CD4-positive, alpha-beta memory T cell (primary cell): ENCODE measurements around the gene GTPBP3. TPM values are rescaled to one million over a fixed set of nuclear protein-coding genes. Genes with fewer than 3 reads are reported as not detected.
A peak's percentile ranks its signal among the peaks of the same experiment; 100 is the strongest.

Experiments used
- CTCF ChIA-PET: fragments of 350-600 bp; sonication (Branson Sonifier 250); formaldehyde crosslinking; loops from one replicate; lab custom pipeline; 2021; ENCODE audit warnings: inconsistent platforms; ENCODE audit not compliant: partially characterized antibody; lab: Charles Lee
- POLR2A ChIA-PET: fragments of 350-600 bp; sonication (Branson Sonifier 250); formaldehyde crosslinking; loops from one replicate; lab custom pipeline; 2021; ENCODE audit not compliant: partially characterized antibody; lab: Charles Lee
- DNase-seq, 5 donors: peaks; one replicate each; pipeline versions ENCODE4 v3.0.0 to v3.0.0-alpha.2; 2020 to 2022; ENCODE audit warnings: mixed read lengths in 1 of 5
- H3K27ac ChIP-seq: one replicate; pipeline ENCODE4 v1.7.0; 2013; ENCODE audit warnings: low read depth, low read length
- H3K27me3 ChIP-seq: 2 replicates; pipeline ENCODE4 v1.7.0; 2013; ENCODE audit warnings: mild to moderate bottlenecking, low read length, moderate library complexity; ENCODE audit not compliant: insufficient read depth
- H3K36me3 ChIP-seq: 2 replicates; pipeline ENCODE4 v1.7.0; 2013; ENCODE audit warnings: mild to moderate bottlenecking, low read length, moderate library complexity; ENCODE audit not compliant: insufficient read depth
- H3K4me1 ChIP-seq: 2 replicates; pipeline ENCODE4 v1.7.0; 2013; ENCODE audit warnings: mild to moderate bottlenecking, low read length, moderate library complexity; ENCODE audit not compliant: insufficient read depth
- H3K4me3 ChIP-seq, 2 donors: one replicate each; pipeline ENCODE4 v1.7.0; 2013; ENCODE audit warnings: low read length in 2 of 2, mild to moderate bottlenecking in 1 of 2
- H3K9me3 ChIP-seq, 2 donors: one replicate each; pipeline ENCODE4 v1.7.0; 2013; ENCODE audit warnings: low read length in 2 of 2, control low read depth in 1 of 2; ENCODE audit not compliant: control insufficient read depth in 1 of 2
- H3K27ac Mint-ChIP-seq, 7 donors: one replicate each; pipeline ENCODE4 v1.8.0; 2020 to 2021; ENCODE audit warnings: mixed read lengths in 7 of 7, mild to moderate bottlenecking in 6 of 7, inconsistent platforms in 3 of 7, moderate library complexity in 3 of 7
- H3K27me3 Mint-ChIP-seq, 2 donors: one replicate each; pipeline ENCODE4 v1.8.0; 2020 to 2021; ENCODE audit warnings: mixed read lengths in 2 of 2
- H3K36me3 Mint-ChIP-seq, 2 donors: one replicate each; pipeline ENCODE4 v1.8.0; 2020 to 2021; ENCODE audit warnings: mixed read lengths in 2 of 2, inconsistent platforms in 1 of 2, mild to moderate bottlenecking in 1 of 2
- H3K4me1 Mint-ChIP-seq, 4 donors: one replicate each; pipeline ENCODE4 v1.8.0; 2020 to 2021; ENCODE audit warnings: mixed read lengths in 4 of 4, mild to moderate bottlenecking in 1 of 4
- H3K4me3 Mint-ChIP-seq, 8 donors: one replicate each; pipeline ENCODE4 v1.8.0; 2020 to 2021; ENCODE audit warnings: mixed read lengths in 8 of 8, mild to moderate bottlenecking in 7 of 8, moderate library complexity in 6 of 8, inconsistent platforms in 3 of 8
- H3K9me3 Mint-ChIP-seq, 8 donors: one replicate each; pipeline ENCODE4 v1.8.0; 2020 to 2021; ENCODE audit warnings: mixed read lengths in 8 of 8, mild to moderate bottlenecking in 5 of 8, inconsistent platforms in 3 of 8, moderate library complexity in 1 of 8
- intact Hi-C: fragments of 100-400 bp; cut with micrococcal nuclease; formaldehyde crosslinking; loops from one replicate; pipeline ENCODE4 v1.15.1; 2023
- polyA plus RNA-seq, 2 donors: library from polyadenylated mRNA; unstranded; fragments of 300-500 nt; fragmentation: Illumina TruSeq; gene quantifications; one replicate each; pipeline ENCODE4 v1.2.3, GENCODE V29; 2021
- total RNA-seq, 2 experiments: library from RNA; stranded (reverse); gene quantifications; one replicate each; pipeline ENCODE4 v1.2.3, GENCODE V29; 2021

The GTPBP3 gene
- total and polyA plus RNA-seq, 4 experiments from 2014 or later = 6.4 to 58.4 (median 33.2) TPM

- ChIA-PET POLR2A (interaction anchor here (1.4 to 5.8 kb wide), 3 partner anchors 31 to 78 kb away, joined by 3 to 64 read pairs (median 5); partner anchors contain the start of genes ANO8, BABAM1, GTPBP3 and OCEL1), CTCF (interaction anchor here (1.1 to 2.8 kb wide), 5 partner anchors 11 to 82 kb away, joined by 3 to 33 read pairs (median 4); partner anchors contain the start of gene BABAM1)
- peak overlapping the region in 7 of 8 donors; percentile 67 to 91 (median 80) for H3K4me3 Mint-ChIP-seq
- H3K9me3 Mint-ChIP-seq = no peaks in the 10 kb centered on the region
- peaks cover 46% of the 10 kb centered on the region for H3K4me1 ChIP-seq
- H3K4me1 Mint-ChIP-seq = peaks cover 14 to 58% (median 35%) of the 10 kb centered on the region in 4 donors
- H3K4me3 ChIP-seq = no peak overlapping the region
- DNase-seq = no peak
- H3K9me3 ChIP-seq = no peaks in the 10 kb centered on the region
- intact Hi-C loops = no loop called here
- no peaks in the 10 kb centered on the region for H3K36me3 ChIP-seq
- H3K27me3 ChIP-seq = no peaks in the 10 kb centered on the region
- H3K27ac ChIP-seq = no peak overlapping the region
- peak overlapping the region in 5 of 7 donors; percentile 42 to 80 (median 61) for H3K27ac Mint-ChIP-seq
- H3K27me3 Mint-ChIP-seq = no peaks in the 10 kb centered on the region
- peaks cover 0 to 2% of the 10 kb centered on the region in 2 donors for H3K36me3 Mint-ChIP-seq
Observed at GRCh38 chr19:17303940-17304267, 33.4 kb upstream of the GTPBP3 start.

- no peak overlapping the region for H3K4me3 ChIP-seq
- ChIA-PET POLR2A (interaction anchor here (0.5 to 5.8 kb wide), 17 partner anchors 12 to 976 kb away, joined by 3 to 64 read pairs (median 4); partner anchors contain the start of genes ANKLE1, ANO8, BABAM1 and GTPBP3), CTCF (interaction anchor here (0.7 to 2.8 kb wide), 21 partner anchors 7 to 229 kb away, joined by 3 to 33 read pairs (median 4); partner anchors contain the start of genes ANO8, BABAM1, HAUS8 and MYO9B)
- no peaks in the 10 kb centered on the region for H3K27me3 ChIP-seq
- Mint-ChIP-seq H3K36me3 (peaks cover 0 to 7% of the 10 kb centered on the region in 2 donors), H3K27ac (peak overlapping the region; percentile 69 to 96 (median 88)), H3K9me3 (no peaks in the 10 kb centered on the region), H3K4me1 (peaks cover 19 to 65% (median 41%) of the 10 kb centered on the region in 4 donors), H3K4me3 (peak overlapping the region; percentile 90 to 94 (median 92)), H3K27me3 (no peaks in the 10 kb centered on the region)
- no peaks in the 10 kb centered on the region for H3K9me3 ChIP-seq
- peaks cover 48% of the 10 kb centered on the region for H3K4me1 ChIP-seq
- intact Hi-C loops = loop anchor here (1.0 to 5.0 kb wide), 6 partner anchors 12 to 251 kb away; partner anchors contain the start of genes BABAM1, BST2, COLGALT1 and GTPBP3
- no peak for DNase-seq
- H3K27ac ChIP-seq = peak overlapping the region; percentile 85
- no peaks in the 10 kb centered on the region for H3K36me3 ChIP-seq
Observed at GRCh38 chr19:17304386-17305215, 32.8 kb upstream of the GTPBP3 start.

GRCh38 chr19:17305216-17305516 is 32.2 kb upstream of the GTPBP3 start:
- intact Hi-C loops = loop anchor here (1.0 to 5.0 kb wide), 6 partner anchors 13 to 250 kb away; partner anchors contain the start of genes BABAM1, BST2, COLGALT1 and GTPBP3
- H3K4me1 ChIP-seq = peaks cover 52% of the 10 kb centered on the region
- no peaks in the 10 kb centered on the region for H3K27me3 ChIP-seq
- no peak for DNase-seq
- Mint-ChIP-seq H3K36me3 (peaks cover 0 to 8% of the 10 kb centered on the region in 2 donors), H3K4me1 (peaks cover 21 to 67% (median 43%) of the 10 kb centered on the region in 4 donors), H3K4me3 (peak overlapping the region; percentile 90 to 94 (median 92)), H3K27me3 (no peaks in the 10 kb centered on the region), H3K9me3 (no peaks in the 10 kb centered on the region), H3K27ac (peak overlapping the region; percentile 69 to 96 (median 89))
- no peaks in the 10 kb centered on the region for H3K9me3 ChIP-seq
- no peaks in the 10 kb centered on the region for H3K36me3 ChIP-seq
- CTCF ChIA-PET = interaction anchor here (0.7 to 2.8 kb wide), 19 partner anchors 8 to 229 kb away, joined by 3 to 33 read pairs (median 4); partner anchors contain the start of genes ANO8, HAUS8 and MYO9B
- peak overlapping the region; percentile 85 for H3K27ac ChIP-seq
- POLR2A ChIA-PET = interaction anchor here (0.5 to 5.8 kb wide), 15 partner anchors 11 to 976 kb away, joined by 3 to 64 read pairs (median 4); partner anchors contain the start of genes ANKLE1, ANO8, BABAM1 and GTPBP3
- peak overlapping the region in 1 of 2 donors; percentile 85 for H3K4me3 ChIP-seq

- DNase-seq = peak; percentile 94 to 98 (median 97)
- H3K4me1 Mint-ChIP-seq = peaks cover 26 to 73% (median 49%) of the 10 kb centered on the region in 4 donors
- peaks cover 57% of the 10 kb centered on the region for H3K4me1 ChIP-seq
Observed at GRCh38 chr19:17305517-17306284, 31.7 kb upstream of the GTPBP3 start, which contains the start of gene MRPL34. TSS of gene MRPL34 (plus strand) at chr19:17305872. CDS start at chr19:17305893, 21 bp downstream.

GRCh38 chr19:17306285-17306714 is 31.1 kb upstream of the GTPBP3 start:
- Mint-ChIP-seq H3K36me3 (peaks cover 0 to 8% of the 10 kb centered on the region in 2 donors), H3K4me3 (peak overlapping the region; percentile 90 to 94 (median 92)), H3K4me1 (peaks cover 27 to 78% (median 51%) of the 10 kb centered on the region in 4 donors), H3K9me3 (no peaks in the 10 kb centered on the region), H3K27me3 (no peaks in the 10 kb centered on the region), H3K27ac (peak overlapping the region; percentile 62 to 89 (median 77))
- peak in 1 of 5 donors; percentile 33 for DNase-seq
- Histone ChIP-seq H3K4me1 (peaks cover 63% of the 10 kb centered on the region), H3K27me3 (no peaks in the 10 kb centered on the region), H3K9me3 (no peaks in the 10 kb centered on the region), H3K4me3 (peak overlapping the region; percentile 85 to 90), H3K27ac (peak overlapping the region; percentile 85), H3K36me3 (peaks cover under 1% of the 10 kb centered on the region)
- intact Hi-C loops = loop anchor here (5.0 kb wide), 1 partner anchor 101 kb away; the partner anchor contains the start of gene BST2
- POLR2A ChIA-PET = interaction anchor here (0.6 to 5.8 kb wide), 9 partner anchors 10 to 975 kb away, joined by 3 to 64 read pairs (median 4); partner anchors contain the start of genes ANKLE1, ANO8, GTPBP3 and OCEL1
- CTCF ChIA-PET = interaction anchor here (0.6 to 2.8 kb wide), 6 partner anchors 13 to 182 kb away, joined by 3 to 10 read pairs (median 4); no protein-coding TSS in a partner anchor

More at GRCh38 chr19:17305517-17306284, 31.7 kb upstream of the GTPBP3 start, which contains the start of gene MRPL34:
- POLR2A ChIA-PET = interaction anchor here (0.5 to 5.8 kb wide), 16 partner anchors 11 to 975 kb away, joined by 3 to 64 read pairs (median 4); partner anchors contain the start of genes ANKLE1, ANO8, BABAM1 and GTPBP3
- H3K9me3 Mint-ChIP-seq = no peaks in the 10 kb centered on the region
- intact Hi-C loops = loop anchor here (1.0 to 5.0 kb wide), 6 partner anchors 13 to 250 kb away; partner anchors contain the start of genes BABAM1, BST2, COLGALT1 and GTPBP3
- peaks cover 0 to 8% of the 10 kb centered on the region in 2 donors for H3K36me3 Mint-ChIP-seq
- peak within 1 kb of the TSS; percentile 90 to 94 (median 92) for H3K4me3 Mint-ChIP-seq
- H3K27me3 Mint-ChIP-seq = no peaks in the 10 kb centered on the region
- Histone ChIP-seq H3K36me3 (no peaks in the 10 kb centered on the region), H3K27ac (peak within 1 kb of the TSS; percentile 85), H3K27me3 (no peaks in the 10 kb centered on the region), H3K4me3 (peak within 1 kb of the TSS; percentile 85 to 90), H3K9me3 (no peaks in the 10 kb centered on the region)
- H3K27ac Mint-ChIP-seq = peak within 1 kb of the TSS; percentile 69 to 96 (median 89)
- CTCF ChIA-PET = interaction anchor here (0.7 to 2.8 kb wide), 20 partner anchors 9 to 230 kb away, joined by 3 to 33 read pairs (median 4); partner anchors contain the start of genes ANO8, HAUS8 and MYO9B
